NT2/D1 (cell line): Measurements from ENCODE around the gene KPNA2.

Experiments used
- YY1 ChIP-seq: IDR thresholded peaks from 2 replicates; pipeline ENCODE4 v1.6.1; 2011; ENCODE audit not compliant: insufficient read length, insufficient read depth
- ZNF274 ChIP-seq: IDR thresholded peaks from 2 replicates; pipeline ENCODE4 v1.6.1; 2011; ENCODE audit warnings: mild to moderate bottlenecking, low read depth, low read length

- no peak for TF ChIP-seq ZNF274
- TF ChIP-seq YY1: no peak
Observed at GRCh38 chr17:68004201-68004600, 31.3 kb upstream of the KPNA2 start.
